Liver (tissue), 9 donors: ENCODE results near the gene CCAR1. TPM values are rescaled to one million over a fixed set of nuclear protein-coding genes. Genes with fewer than 3 reads are reported as not detected.

Source experiments
- DNase-seq: peaks from one replicate; pipeline ENCODE4 v3.0.0-alpha.2; 2017; ENCODE audit warnings: low spot score
- H3K27ac ChIP-seq, 2 donors: one replicate each; pipeline ENCODE4 v1.7.0; 2013; ENCODE audit warnings: inconsistent platforms in 2 of 2, low read length in 2 of 2, control low read depth in 1 of 2, low read depth in 1 of 2, mild to moderate bottlenecking in 1 of 2
- H3K27me3 ChIP-seq, 4 donors: one replicate each; pipeline versions ENCODE4 v1.6.1 to v1.7.0; 2013; ENCODE audit warnings: low read length in 3 of 4, inconsistent platforms in 1 of 4, mild to moderate bottlenecking in 1 of 4, moderate library complexity in 1 of 4; ENCODE audit not compliant: control insufficient read depth in 4 of 4, insufficient read depth in 4 of 4
- H3K36me3 ChIP-seq, 4 donors: one replicate each; pipeline versions ENCODE4 v1.6.1 to v1.7.0; 2013; ENCODE audit warnings: low read length in 3 of 4, mild to moderate bottlenecking in 3 of 4, low read depth in 1 of 4, moderate library complexity in 1 of 4; ENCODE audit not compliant: control insufficient read depth in 4 of 4, insufficient read depth in 3 of 4
- H3K4me1 ChIP-seq, 4 donors: one replicate each; pipeline versions ENCODE4 v1.6.1 to v1.7.0; 2013; ENCODE audit warnings: low read length in 3 of 4, mild to moderate bottlenecking in 3 of 4, moderate library complexity in 1 of 4; ENCODE audit not compliant: control insufficient read depth in 4 of 4, insufficient read depth in 4 of 4
- H3K4me3 ChIP-seq, 3 donors: one replicate each; pipeline versions ENCODE4 v1.6.1 to v1.7.0; 2013; ENCODE audit warnings: low read length in 3 of 3, control low read depth in 1 of 3, low read depth in 1 of 3, mild to moderate bottlenecking in 1 of 3
- H3K9ac ChIP-seq, 2 donors: one replicate each; pipeline ENCODE4 v1.7.0; 2013; ENCODE audit warnings: low read length in 2 of 2, mild to moderate bottlenecking in 2 of 2, moderate library complexity in 2 of 2, control low read depth in 1 of 2, low read depth in 1 of 2
- H3K9me3 ChIP-seq, 4 donors: one replicate each; pipeline versions ENCODE4 v1.6.1 to v1.7.0; 2013; ENCODE audit warnings: low read length in 3 of 4; ENCODE audit not compliant: control insufficient read depth in 4 of 4
- EGR1 ChIP-seq, 2 donors: IDR thresholded peaks; 2 replicates each; pipeline ENCODE4 v1.6.1; 2016 to 2018; ENCODE audit warnings: antibody characterized with exemption in 2 of 2, low read depth in 2 of 2
- FOXA1 ChIP-seq: IDR thresholded peaks from 2 replicates; pipeline ENCODE4 v1.6.1; 2016; ENCODE audit warnings: antibody characterized with exemption
- FOXA2 ChIP-seq: IDR thresholded peaks from 2 replicates; pipeline ENCODE4 v1.6.1; 2016; ENCODE audit warnings: antibody characterized with exemption
- GABPA ChIP-seq, 2 donors: IDR thresholded peaks in 1 of 2; conservative IDR thresholded peaks in 1 of 2; 2 replicates each; pipeline ENCODE4 v1.6.1; 2016; ENCODE audit warnings: antibody characterized with exemption in 2 of 2, mild to moderate bottlenecking in 1 of 2, moderate library complexity in 1 of 2
- HNF4A ChIP-seq, 2 donors: conservative IDR thresholded peaks; 2 replicates each; pipeline ENCODE4 v1.6.1; 2016; ENCODE audit warnings: antibody characterized with exemption in 2 of 2, mild to moderate bottlenecking in 2 of 2
- HNF4G ChIP-seq: IDR thresholded peaks from 2 replicates; pipeline ENCODE4 v1.6.1; 2016; ENCODE audit warnings: antibody characterized with exemption
- JUND ChIP-seq, 2 donors: IDR thresholded peaks; 2 replicates each; pipeline ENCODE4 v1.6.1; 2016; ENCODE audit warnings: antibody characterized with exemption in 2 of 2
- NR2F2 ChIP-seq: IDR thresholded peaks from 2 replicates; pipeline ENCODE4 v1.6.1; 2016; ENCODE audit warnings: antibody characterized with exemption
- RAD21 ChIP-seq, 2 donors: IDR thresholded peaks; 2 replicates each; pipeline ENCODE4 v1.6.1; 2016; ENCODE audit warnings: antibody characterized with exemption in 2 of 2, mild to moderate bottlenecking in 2 of 2
- RXRA ChIP-seq, 2 donors: IDR thresholded peaks; 2 replicates each; pipeline ENCODE4 v1.6.1; 2017 to 2018; ENCODE audit warnings: antibody characterized with exemption in 2 of 2, mild to moderate bottlenecking in 1 of 2
- SP1 ChIP-seq: IDR thresholded peaks from 2 replicates; pipeline ENCODE4 v1.6.1; 2018; ENCODE audit warnings: antibody characterized with exemption, mild to moderate bottlenecking
- TAF1 ChIP-seq: conservative IDR thresholded peaks from 2 replicates; pipeline ENCODE4 v1.6.1; 2016; ENCODE audit warnings: antibody characterized with exemption, mild to moderate bottlenecking
- YY1 ChIP-seq: IDR thresholded peaks from 2 replicates; pipeline ENCODE4 v1.6.1; 2016; ENCODE audit warnings: antibody characterized with exemption, mild to moderate bottlenecking
- WGBS: extraction: QIAGEN DNeasy Blood & Tissue Kit; methylation state at CpG from one replicate; pipeline ENCODE4 v1.1.7; 2013; 5-methylcytosine and 5-hydroxymethylcytosine counted together
- polyA plus RNA-seq, 2 donors: library from polyadenylated mRNA; stranded (reverse) in 1 of 2; unstranded in 1 of 2; fragments of 200-250 nt in 1 of 2; fragments of >200 nt in 1 of 2; fragmentation: Nextera tagmentation in 1 of 2; extraction: Ambion mirVana in 1 of 2; gene quantifications; one replicate each; pipeline versions ENCODE4 v1.2.1 to v1.2.3, GENCODE V29; 2013 to 2015
- total RNA-seq, 2 donors: library from RNA; depleted of rRNA; stranded (reverse); fragments of >200 nt; gene quantifications; one replicate each; pipeline ENCODE4 v1.2.3, GENCODE V29; 2014
- TF ChIP-seq, protein P1 (sequence below): fragments of 150-350 bp; IDR thresholded peaks from 2 replicates; pipeline ENCODE4 v1.5.1; 2017; ENCODE audit warnings: improper control_type of control experiment, low read depth, low read length; ENCODE audit not compliant: missing input control
- TF ChIP-seq, protein P2 (sequence below): IDR thresholded peaks from 2 replicates; pipeline ENCODE4 v1.6.1; 2016; ENCODE audit warnings: antibody characterized with exemption
- TF ChIP-seq, protein P3 (sequence below): IDR thresholded peaks from 2 replicates; pipeline ENCODE4 v1.6.1; 2016; ENCODE audit warnings: antibody characterized with exemption
- TF ChIP-seq, protein P4 (sequence below): IDR thresholded peaks from 2 replicates; pipeline ENCODE4 v1.6.1; 2016; ENCODE audit warnings: antibody characterized with exemption
- TF ChIP-seq, protein P5 (sequence below): IDR thresholded peaks from 2 replicates; pipeline ENCODE4 v1.6.1; 2016; ENCODE audit warnings: antibody characterized with exemption, mild to moderate bottlenecking
- donor health status: healthy.
- donor health status: healthy.
- donor health status: healthy.
- donor health status: healthy.
- donor health status: healthy.

Gene CCAR1
- total and polyA plus RNA-seq, 4 donors, result 10.5 to 27.5 (median 19.8) TPM

DNA sequence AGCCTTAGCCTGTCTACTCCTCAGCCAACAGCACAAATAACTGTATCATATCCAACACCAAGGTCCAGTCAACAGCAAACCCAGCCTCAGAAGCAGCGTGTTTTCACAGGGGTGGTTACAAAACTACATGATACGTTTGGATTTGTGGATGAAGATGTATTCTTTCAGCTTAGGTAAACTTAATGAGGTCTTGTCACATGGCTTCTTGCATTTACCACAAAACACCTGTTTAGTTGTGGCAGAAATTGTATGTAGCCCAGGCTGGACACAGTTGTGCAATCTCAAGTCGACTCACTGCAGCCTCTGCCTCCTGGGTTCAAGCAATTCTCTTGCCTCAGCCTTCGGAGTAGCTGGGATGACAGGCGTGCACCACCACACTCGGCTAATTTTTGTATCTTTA, 21.4 kb downstream of the CCAR1 start:
- no peaks in the 10 kb centered on the region for H3K4me1 ChIP-seq
- H3K9me3 ChIP-seq, result no peaks in the 10 kb centered on the region
- H3K27ac ChIP-seq, result no peak overlapping the region
- 79% methylated on average over 6 of the region's 6 CpGs for WGBS
- TF ChIP-seq, protein P1, sequence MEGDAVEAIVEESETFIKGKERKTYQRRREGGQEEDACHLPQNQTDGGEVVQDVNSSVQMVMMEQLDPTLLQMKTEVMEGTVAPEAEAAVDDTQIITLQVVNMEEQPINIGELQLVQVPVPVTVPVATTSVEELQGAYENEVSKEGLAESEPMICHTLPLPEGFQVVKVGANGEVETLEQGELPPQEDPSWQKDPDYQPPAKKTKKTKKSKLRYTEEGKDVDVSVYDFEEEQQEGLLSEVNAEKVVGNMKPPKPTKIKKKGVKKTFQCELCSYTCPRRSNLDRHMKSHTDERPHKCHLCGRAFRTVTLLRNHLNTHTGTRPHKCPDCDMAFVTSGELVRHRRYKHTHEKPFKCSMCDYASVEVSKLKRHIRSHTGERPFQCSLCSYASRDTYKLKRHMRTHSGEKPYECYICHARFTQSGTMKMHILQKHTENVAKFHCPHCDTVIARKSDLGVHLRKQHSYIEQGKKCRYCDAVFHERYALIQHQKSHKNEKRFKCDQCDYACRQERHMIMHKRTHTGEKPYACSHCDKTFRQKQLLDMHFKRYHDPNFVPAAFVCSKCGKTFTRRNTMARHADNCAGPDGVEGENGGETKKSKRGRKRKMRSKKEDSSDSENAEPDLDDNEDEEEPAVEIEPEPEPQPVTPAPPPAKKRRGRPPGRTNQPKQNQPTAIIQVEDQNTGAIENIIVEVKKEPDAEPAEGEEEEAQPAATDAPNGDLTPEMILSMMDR, result no peak
- TF ChIP-seq EGR1 (IDR thresholded peaks at IDR 0.05; ENCODE audit: low read depth in 2 of 2), result no peak
- TF ChIP-seq, protein P2, sequence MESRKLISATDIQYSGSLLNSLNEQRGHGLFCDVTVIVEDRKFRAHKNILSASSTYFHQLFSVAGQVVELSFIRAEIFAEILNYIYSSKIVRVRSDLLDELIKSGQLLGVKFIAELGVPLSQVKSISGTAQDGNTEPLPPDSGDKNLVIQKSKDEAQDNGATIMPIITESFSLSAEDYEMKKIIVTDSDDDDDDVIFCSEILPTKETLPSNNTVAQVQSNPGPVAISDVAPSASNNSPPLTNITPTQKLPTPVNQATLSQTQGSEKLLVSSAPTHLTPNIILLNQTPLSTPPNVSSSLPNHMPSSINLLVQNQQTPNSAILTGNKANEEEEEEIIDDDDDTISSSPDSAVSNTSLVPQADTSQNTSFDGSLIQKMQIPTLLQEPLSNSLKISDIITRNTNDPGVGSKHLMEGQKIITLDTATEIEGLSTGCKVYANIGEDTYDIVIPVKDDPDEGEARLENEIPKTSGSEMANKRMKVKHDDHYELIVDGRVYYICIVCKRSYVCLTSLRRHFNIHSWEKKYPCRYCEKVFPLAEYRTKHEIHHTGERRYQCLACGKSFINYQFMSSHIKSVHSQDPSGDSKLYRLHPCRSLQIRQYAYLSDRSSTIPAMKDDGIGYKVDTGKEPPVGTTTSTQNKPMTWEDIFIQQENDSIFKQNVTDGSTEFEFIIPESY, result no peak
- TF ChIP-seq, protein P3, sequence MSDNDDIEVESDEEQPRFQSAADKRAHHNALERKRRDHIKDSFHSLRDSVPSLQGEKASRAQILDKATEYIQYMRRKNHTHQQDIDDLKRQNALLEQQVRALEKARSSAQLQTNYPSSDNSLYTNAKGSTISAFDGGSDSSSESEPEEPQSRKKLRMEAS, result no peak
- no peak for TF ChIP-seq FOXA1
- TF ChIP-seq RAD21 (IDR thresholded peaks at IDR 0.05), result no peak
- TF ChIP-seq YY1, result no peak
- no peak for TF ChIP-seq SP1
- no peak for TF ChIP-seq HNF4G
- no peak for TF ChIP-seq FOXA2
- TF ChIP-seq, protein P4, sequence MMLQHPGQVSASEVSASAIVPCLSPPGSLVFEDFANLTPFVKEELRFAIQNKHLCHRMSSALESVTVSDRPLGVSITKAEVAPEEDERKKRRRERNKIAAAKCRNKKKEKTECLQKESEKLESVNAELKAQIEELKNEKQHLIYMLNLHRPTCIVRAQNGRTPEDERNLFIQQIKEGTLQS, result no peak
- no peak for TF ChIP-seq TAF1
- no peak for TF ChIP-seq HNF4A (conservative IDR thresholded peaks at IDR 0.05)
- no peak for TF ChIP-seq GABPA (IDR thresholded peaks at IDR 0.05 in 1 of 2, conservative IDR thresholded peaks at IDR 0.05 in 1 of 2)
- no peak for TF ChIP-seq NR2F2
- TF ChIP-seq JUND (IDR thresholded peaks at IDR 0.05), result no peak
- TF ChIP-seq, protein P5, sequence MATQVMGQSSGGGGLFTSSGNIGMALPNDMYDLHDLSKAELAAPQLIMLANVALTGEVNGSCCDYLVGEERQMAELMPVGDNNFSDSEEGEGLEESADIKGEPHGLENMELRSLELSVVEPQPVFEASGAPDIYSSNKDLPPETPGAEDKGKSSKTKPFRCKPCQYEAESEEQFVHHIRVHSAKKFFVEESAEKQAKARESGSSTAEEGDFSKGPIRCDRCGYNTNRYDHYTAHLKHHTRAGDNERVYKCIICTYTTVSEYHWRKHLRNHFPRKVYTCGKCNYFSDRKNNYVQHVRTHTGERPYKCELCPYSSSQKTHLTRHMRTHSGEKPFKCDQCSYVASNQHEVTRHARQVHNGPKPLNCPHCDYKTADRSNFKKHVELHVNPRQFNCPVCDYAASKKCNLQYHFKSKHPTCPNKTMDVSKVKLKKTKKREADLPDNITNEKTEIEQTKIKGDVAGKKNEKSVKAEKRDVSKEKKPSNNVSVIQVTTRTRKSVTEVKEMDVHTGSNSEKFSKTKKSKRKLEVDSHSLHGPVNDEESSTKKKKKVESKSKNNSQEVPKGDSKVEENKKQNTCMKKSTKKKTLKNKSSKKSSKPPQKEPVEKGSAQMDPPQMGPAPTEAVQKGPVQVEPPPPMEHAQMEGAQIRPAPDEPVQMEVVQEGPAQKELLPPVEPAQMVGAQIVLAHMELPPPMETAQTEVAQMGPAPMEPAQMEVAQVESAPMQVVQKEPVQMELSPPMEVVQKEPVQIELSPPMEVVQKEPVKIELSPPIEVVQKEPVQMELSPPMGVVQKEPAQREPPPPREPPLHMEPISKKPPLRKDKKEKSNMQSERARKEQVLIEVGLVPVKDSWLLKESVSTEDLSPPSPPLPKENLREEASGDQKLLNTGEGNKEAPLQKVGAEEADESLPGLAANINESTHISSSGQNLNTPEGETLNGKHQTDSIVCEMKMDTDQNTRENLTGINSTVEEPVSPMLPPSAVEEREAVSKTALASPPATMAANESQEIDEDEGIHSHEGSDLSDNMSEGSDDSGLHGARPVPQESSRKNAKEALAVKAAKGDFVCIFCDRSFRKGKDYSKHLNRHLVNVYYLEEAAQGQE, result no peak
- no peak for TF ChIP-seq RXRA (IDR thresholded peaks at IDR 0.05)
- no peak overlapping the region for H3K4me3 ChIP-seq
- H3K27me3 ChIP-seq, result no peaks in the 10 kb centered on the region
- no peak overlapping the region for H3K9ac ChIP-seq
- DNase-seq, result no peak
- peaks cover 10 to 63% (median 46%) of the 10 kb centered on the region in 4 donors for H3K36me3 ChIP-seq
